Adrenal gland (tissue), 12 donors: Measurements from ENCODE around the gene ATXN10. TPM values are rescaled to one million over a fixed set of nuclear protein-coding genes. Genes with fewer than 3 reads are reported as not detected.

ENCODE experiments used
- DNase-seq, 7 donors: peaks; one replicate each; pipeline ENCODE4 v3.0.0-alpha.2; 2019 to 2020
- H3K27ac ChIP-seq, 5 donors: fragments of 200-600 bp; sonication (generic) in 4 of 5; 1 replicate in 3 of 5; 2 replicates in 2 of 5; pipeline versions ENCODE4 v1.5.1 to v1.8.0; 2016 to 2020; ENCODE audit warnings: mild to moderate bottlenecking in 1 of 5
- H3K27me3 ChIP-seq: fragments of 200-600 bp; 2 replicates; pipeline ENCODE4 v1.8.0; 2021
- H3K36me3 ChIP-seq, 2 donors: fragments of 200-600 bp; replicated peaks in 1 of 2; 1 replicate in 1 of 2; 2 replicates in 1 of 2; pipeline versions ENCODE4 v1.5.1 to v1.8.0; 2018 to 2022
- H3K4me1 ChIP-seq, 2 donors: fragments of 200-600 bp; replicated peaks in 1 of 2; 1 replicate in 1 of 2; 2 replicates in 1 of 2; pipeline versions ENCODE4 v1.5.1 to v1.8.0; 2018 to 2021
- H3K4me3 ChIP-seq, 4 donors: fragments of 200-600 bp; sonication (generic) in 3 of 4; one replicate each; pipeline ENCODE4 v1.5.1; 2016 to 2018
- H3K9me3 ChIP-seq, 3 donors: fragments of 200-600 bp; sonication (generic) in 1 of 3; replicated peaks in 1 of 3; 1 replicate in 2 of 3; 2 replicates in 1 of 3; pipeline versions ENCODE4 v1.5.1 to v1.8.0; 2016 to 2021
- POLR2A ChIP-seq, 2 donors: fragments of 450-650 bp; IDR thresholded peaks; one replicate each; pipeline ENCODE4 v1.6.1; 2017; ENCODE audit warnings: antibody characterized with exemption in 2 of 2, mild to moderate bottlenecking in 2 of 2, moderate library complexity in 1 of 2
- WGBS, 4 donors: extraction: QIAGEN DNeasy Blood & Tissue Kit in 2 of 4; methylation state at CpG; one replicate each; pipeline versions ENCODE4 v1.1.5 to v1.1.7; 2013 to 2017; 5-methylcytosine and 5-hydroxymethylcytosine counted together
- intact Hi-C, 2 donors: fragments of 100-400 bp; cut with DNase I; formaldehyde crosslinking; loops; one replicate each; pipeline versions ENCODE4 v1.14.1 to v1.15.0; 2022 to 2023
- polyA plus RNA-seq, 3 donors: library from polyadenylated mRNA; stranded (reverse); fragments of 200-250 nt in 2 of 3; fragments of 350-450 nt in 1 of 3; fragmentation: Illumina TruSeq in 1 of 3; extraction: RNeasy Lipid Tissue Mini Kit (QIAGEN cat#74804) in 1 of 3; gene quantifications; one replicate each; pipeline ENCODE4 v1.2.3, GENCODE V29; 2013 to 2014
- total RNA-seq, 9 donors: library from RNA; depleted of rRNA in 4 of 9; stranded (reverse); fragments of >200 nt in 4 of 9; fragments of 120-200 nt in 1 of 9; fragmentation: NEBNext Ultra II Directional in 1 of 9; extraction: Animal tissue kit (Norgen Biotek cat#: 25700) in 1 of 9; gene quantifications; one replicate each; pipeline versions ENCODE4 v1.1.0 to v1.2.4, GENCODE V29; 2013 to 2023
- TF ChIP-seq, protein P1 (sequence below), 6 experiments: fragments of 450-650 bp in 4 of 6; fragments of 200-600 bp in 2 of 6; sonication (generic) in 1 of 6; IDR thresholded peaks; 1 replicate in 5 of 6; 2 replicates in 1 of 6; pipeline versions ENCODE4 v1.5.1 to v1.8.0; 2016 to 2021; ENCODE audit warnings: antibody characterized with exemption in 6 of 6, mild to moderate bottlenecking in 2 of 6, moderate library complexity in 1 of 6
- donor health status: healthy with polysubstance abuse.
- donor health status: Bipolar disorder and iron deficiency.
- donor health status: DM: yes; HTN: yes; CAD: no.
- donor health status: DM: no; HTN: no; CAD: no.
- donor health status: DM: no; HTN: no; CAD: no.
- donor health status: DM: yes; HTN: yes; CAD: no.

The ATXN10 gene
- total and polyA plus RNA-seq, 12 donors, result 21.2 to 306 (median 165) TPM

DNA sequence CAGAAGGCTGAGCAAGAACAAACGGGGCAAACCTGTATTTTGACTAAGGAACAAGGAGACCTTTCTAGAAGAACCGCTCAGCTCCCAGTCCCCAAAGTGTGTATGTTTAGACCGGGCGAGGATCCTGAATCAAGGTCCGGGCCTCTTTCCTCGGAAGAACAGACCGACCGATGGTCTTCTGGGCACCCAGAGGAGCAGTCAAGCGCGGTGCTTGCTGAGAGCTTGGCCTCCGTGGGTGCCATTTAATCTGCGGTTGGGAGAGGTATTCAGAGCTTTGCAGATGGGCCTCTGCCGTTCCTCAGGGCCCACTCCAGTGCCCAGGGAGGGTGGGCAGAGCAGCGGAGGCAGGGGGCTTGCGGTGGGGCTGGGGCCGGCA lies 26.5 kb upstream of the ATXN10 start:
- intact Hi-C loops, result loop anchor here in 1 of 2 donors (5.0 to 10.0 kb wide), 2 partner anchors 68 to 190 kb away; no protein-coding TSS in a partner anchor
- H3K27me3 ChIP-seq, result peaks cover 15% of the 10 kb centered on the region
- 36 to 41% (median 38%) methylated on average over 11 to 16 of the region's 16 CpGs for WGBS, 4 donors
- DNase-seq, result no peak
- peaks cover 0 to 6% of the 10 kb centered on the region in 2 donors for H3K4me1 ChIP-seq
- H3K36me3 ChIP-seq, result no peaks in the 10 kb centered on the region
- no peak overlapping the region for H3K4me3 ChIP-seq
- TF ChIP-seq, protein P1, sequence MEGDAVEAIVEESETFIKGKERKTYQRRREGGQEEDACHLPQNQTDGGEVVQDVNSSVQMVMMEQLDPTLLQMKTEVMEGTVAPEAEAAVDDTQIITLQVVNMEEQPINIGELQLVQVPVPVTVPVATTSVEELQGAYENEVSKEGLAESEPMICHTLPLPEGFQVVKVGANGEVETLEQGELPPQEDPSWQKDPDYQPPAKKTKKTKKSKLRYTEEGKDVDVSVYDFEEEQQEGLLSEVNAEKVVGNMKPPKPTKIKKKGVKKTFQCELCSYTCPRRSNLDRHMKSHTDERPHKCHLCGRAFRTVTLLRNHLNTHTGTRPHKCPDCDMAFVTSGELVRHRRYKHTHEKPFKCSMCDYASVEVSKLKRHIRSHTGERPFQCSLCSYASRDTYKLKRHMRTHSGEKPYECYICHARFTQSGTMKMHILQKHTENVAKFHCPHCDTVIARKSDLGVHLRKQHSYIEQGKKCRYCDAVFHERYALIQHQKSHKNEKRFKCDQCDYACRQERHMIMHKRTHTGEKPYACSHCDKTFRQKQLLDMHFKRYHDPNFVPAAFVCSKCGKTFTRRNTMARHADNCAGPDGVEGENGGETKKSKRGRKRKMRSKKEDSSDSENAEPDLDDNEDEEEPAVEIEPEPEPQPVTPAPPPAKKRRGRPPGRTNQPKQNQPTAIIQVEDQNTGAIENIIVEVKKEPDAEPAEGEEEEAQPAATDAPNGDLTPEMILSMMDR (IDR thresholded peaks at IDR 0.05), result no peak
- no peak for TF ChIP-seq POLR2A (IDR thresholded peaks at IDR 0.05)
- H3K9me3 ChIP-seq, result no peaks in the 10 kb centered on the region
- H3K27ac ChIP-seq, result no peak overlapping the region

DNA sequence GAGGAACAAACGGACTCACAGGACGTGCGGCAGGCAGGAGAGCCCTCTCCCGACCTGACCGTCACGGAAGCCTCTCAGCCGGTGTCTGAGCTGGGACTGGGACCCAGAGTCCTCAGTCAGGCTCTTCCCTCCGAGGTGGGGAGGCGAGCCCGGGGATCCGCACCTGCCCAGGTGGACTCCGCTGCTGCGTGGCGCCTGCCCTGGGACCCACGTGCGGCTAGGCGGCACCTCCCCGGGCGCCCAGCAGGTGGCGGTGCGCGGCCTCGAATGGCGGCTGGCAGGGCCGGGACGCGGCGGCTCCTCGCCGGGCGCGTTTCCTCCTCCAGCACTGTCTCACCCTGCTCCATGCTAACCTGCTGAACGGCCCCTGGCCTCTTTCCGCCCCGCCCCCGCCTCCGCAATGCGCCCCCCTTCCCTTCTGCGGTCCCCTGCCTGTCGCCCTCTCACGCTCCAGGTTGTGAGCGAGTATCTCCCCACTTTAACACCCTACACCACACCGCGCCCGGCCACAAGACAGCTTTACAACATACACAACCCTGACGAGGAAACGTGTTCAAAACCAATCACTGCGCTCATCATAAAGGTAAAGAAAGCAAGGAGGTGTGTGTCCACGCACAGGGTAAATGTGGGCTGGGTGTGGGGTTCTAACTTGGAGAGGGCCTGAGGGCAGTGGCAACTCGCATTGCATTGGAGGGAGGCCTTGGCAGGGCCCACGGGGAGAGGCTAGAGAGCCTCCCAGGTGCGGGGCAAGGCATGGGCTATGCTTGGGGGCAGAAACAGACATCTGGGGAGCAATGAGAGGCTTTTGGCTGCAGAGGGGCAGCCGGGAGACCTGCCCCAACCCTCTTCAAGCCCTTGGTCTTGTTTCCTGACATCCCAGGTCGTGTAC lies 25.9 kb upstream of the ATXN10 start:
- no peak overlapping the region for H3K27ac ChIP-seq
- no peak overlapping the region for H3K4me3 ChIP-seq
- peaks cover 0 to 6% of the 10 kb centered on the region in 2 donors for H3K4me1 ChIP-seq
- H3K36me3 ChIP-seq, result no peaks in the 10 kb centered on the region
- peak; percentile 46 to 78 (median 74) for DNase-seq
- no peaks in the 10 kb centered on the region for H3K9me3 ChIP-seq
- H3K27me3 ChIP-seq, result peaks cover 15% of the 10 kb centered on the region
- TF ChIP-seq POLR2A (IDR thresholded peaks at IDR 0.05), result no peak
- TF ChIP-seq, protein P1 (IDR thresholded peaks at IDR 0.05), result peak; percentile 59 to 99 (median 82)
- intact Hi-C loops, result loop anchor here in 1 of 2 donors (5.0 to 10.0 kb wide), 2 partner anchors 68 to 189 kb away; no protein-coding TSS in a partner anchor
- 22 to 65% (median 39%) methylated on average over 17 to 54 of the region's 54 CpGs for WGBS, 4 donors

DNA sequence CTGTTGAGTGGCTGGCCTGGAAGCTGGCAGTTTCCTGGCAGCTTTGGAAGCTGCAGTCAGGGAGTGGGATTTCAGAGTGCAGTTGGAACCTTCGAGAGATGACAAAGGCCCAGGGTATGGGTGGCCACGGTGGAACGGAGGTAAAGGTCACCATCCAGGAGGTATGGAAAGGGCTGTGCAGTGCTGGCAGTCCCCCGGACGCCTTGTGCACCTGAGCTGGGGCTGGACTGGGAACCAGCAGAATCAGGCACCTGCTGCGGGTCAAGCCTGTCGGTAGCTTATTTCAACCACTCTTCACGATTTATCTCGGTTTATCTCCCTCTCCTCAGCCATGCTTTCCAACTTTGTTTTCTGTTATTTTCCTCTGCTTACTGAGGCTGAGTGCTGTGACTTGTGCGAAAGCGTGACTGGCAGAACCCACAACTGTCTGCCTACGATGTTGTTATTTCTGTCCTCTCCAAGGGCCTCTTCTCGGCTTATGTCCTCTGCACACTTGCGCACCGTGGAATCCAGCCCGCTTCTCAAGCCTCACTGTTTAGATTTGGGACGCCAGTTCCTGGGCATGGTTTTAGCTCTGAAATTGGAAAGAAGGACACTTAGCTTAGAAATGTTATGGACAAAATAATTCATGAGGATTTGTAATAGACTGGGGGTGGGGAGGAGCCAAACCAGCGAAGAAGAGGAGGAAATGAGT lies 24.0 kb upstream of the ATXN10 start:
- H3K36me3 ChIP-seq, result no peaks in the 10 kb centered on the region
- H3K4me1 ChIP-seq, result peaks cover 0 to 6% of the 10 kb centered on the region in 2 donors
- H3K4me3 ChIP-seq, result no peak overlapping the region
- intact Hi-C loops, result loop anchor here in 1 of 2 donors (5.0 to 10.0 kb wide), 2 partner anchors 70 to 187 kb away; no protein-coding TSS in a partner anchor
- no peak overlapping the region for H3K27ac ChIP-seq
- DNase-seq, result peak in 1 of 7 donors; percentile 23
- peaks cover 7% of the 10 kb centered on the region for H3K27me3 ChIP-seq
- 87 to 88% (median 88%) methylated on average over 15 to 18 of the region's 18 CpGs for WGBS, 4 donors
- no peaks in the 10 kb centered on the region for H3K9me3 ChIP-seq
- TF ChIP-seq POLR2A (IDR thresholded peaks at IDR 0.05), result no peak
- TF ChIP-seq, protein P1 (IDR thresholded peaks at IDR 0.05), result no peak
